Kidney glomerular epithelial cell (primary cell): ENCODE results near the gene THSD4.
"Not testable (repeated sequence)": the region's sequence is repeated elsewhere in the genome, so short reads cannot be mapped to it uniquely, and the experiment has no call there.

ENCODE experiments used
- DNase-seq: peaks from one replicate; lab custom pipeline; 2025; lab: John Stamatoyannopoulos, UW

Gene THSD4

DNA sequence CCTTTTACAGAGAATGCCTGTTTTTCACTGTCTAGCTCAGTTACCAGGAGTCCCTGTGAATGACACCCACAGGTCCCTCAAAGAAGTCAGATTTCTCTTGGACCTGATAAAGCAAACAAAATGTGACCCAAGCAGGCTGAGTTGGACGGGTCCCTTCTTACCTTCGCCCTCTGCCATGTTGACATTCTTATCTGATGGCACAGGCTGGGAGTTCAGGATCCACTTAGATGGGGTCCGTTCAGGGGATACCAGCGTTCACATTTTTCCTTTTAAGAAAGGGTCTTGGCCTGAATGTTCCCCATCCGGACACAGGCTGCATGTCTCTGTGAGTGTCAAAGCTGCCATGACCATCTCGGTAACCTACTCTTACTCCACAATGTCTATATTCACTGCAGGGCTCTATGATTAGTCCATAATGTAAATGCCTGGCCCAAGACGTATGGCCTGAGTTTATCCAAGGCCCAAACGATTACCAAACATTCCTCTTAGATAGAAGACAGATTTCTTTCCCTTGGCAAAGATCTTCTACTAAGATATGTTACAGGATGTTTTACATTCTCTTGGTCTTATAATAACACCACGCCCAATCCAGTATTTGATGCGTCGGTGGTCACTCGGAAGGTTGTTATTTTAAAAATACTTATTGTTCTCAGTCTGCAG lies 179.1 kb downstream of the THSD4 start:
- peak; percentile 81 for DNase-seq

- DNase-seq: peak; percentile 97
Measured at GRCh38 chr15:71294911-71295602, 179.8 kb downstream of the THSD4 start.

DNA sequence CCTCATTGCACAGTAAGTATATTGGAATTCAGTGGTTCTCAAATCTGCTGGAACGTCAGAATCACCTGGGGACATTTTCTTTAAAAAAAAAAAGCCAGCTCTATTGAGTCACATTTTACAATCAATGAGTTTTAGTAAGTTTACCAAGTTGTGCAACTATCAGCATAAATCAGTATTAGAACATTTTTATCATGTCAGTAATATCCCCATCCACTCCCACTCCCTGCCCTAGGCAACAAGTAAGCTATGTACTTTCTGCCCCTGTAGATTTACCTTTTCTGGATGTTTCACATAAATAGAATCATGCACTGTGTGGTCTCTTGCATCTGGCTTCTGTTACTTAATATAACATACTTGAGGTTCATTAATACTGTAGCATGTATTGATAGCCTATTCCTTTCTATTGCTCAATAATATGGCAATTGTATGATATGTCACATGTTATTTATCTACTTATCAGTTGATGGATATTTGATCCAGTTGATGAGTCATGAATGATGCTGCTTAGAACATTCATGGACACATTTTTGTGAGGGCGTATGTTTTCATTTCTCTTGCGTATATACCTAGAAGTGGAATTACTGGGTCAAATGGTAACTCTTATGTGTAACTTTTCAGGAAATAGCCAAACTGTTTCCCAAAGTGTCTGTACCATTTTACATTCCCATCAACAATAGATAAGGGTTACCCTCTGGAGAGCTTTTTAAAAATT lies 180.5 kb downstream of the THSD4 start:
- no peak for DNase-seq

- no peak for DNase-seq
Measured at GRCh38 chr15:71296315-71296679, 181.0 kb downstream of the THSD4 start.

DNA sequence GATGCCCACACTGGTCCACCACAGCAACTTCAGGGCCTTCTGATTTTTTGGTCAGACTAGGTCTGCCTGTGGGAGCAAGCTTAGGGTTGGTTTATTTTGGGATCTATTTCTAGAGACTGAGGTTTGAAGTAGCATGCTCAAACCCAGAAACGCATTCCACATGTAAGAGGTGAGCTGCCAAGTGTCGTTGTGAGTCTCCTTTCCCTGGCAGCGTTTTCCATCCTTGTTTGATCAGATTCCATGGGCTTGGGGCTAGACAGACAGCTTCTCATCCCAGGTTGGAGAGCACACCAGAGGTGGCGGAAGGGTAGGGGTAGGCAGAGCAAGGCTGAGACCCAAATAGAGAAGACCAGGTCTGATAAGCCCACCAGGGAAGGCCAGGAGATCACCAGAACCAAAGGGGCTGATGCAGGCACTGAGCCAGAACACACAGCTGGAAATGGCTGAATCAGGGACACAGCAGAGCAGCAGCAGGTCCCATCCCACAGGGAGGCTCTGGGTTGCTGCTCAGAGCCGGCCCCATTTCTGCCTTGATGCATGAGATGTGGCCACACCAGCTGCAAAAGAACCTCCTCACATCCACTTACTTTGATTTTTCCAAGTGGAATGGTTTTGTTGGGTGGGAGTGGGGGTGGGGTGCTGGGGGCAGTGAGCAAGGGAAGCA lies 186.8 kb downstream of the THSD4 start:
- DNase-seq: no peak

DNA sequence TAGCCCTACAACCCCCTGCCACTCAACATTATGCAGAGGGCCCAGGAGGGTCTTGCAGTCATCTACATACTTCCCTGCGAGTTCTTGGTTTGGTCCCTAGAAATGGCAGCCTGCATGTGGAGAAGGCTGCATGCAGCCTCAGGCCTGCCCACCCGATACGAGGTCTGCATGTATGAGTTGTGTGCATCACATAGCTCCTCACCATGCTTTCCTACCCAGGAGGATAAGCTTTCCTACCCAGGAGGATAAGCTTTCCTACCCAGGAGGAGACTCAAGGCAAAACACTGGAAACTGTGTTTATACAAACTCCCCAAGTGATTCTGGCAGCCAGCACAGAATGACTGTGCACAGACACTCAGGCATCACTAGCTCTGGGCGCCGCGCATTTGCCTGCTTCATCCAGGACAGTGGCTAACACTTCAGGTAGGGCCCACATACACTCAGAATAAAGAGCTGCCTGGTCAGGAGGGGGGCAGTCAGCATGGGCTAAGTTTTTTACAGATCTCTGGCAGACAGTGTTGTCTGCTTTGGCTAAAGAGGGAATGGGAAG lies 187.7 kb downstream of the THSD4 start:
- DNase-seq: no peak

DNA sequence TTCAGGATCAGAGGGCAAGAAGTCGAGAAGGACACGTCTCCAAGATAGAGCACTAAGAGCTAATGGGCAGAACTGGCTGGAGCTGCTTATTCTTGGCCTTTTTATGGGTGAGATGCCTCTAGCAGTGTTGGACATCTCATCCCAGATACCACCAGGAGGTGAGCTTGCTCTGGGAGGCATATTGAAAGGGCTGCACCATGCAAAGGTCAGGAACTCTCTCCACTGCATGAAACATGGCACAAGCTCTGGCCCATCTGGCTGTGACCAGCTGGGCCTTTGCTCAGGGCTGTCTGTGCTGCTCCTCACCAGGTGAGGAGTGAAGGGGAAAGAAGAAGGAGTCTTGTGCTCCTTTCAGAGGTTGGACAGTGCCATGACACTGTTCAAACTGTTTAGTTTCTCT lies 188.7 kb downstream of the THSD4 start:
- no peak for DNase-seq

DNA sequence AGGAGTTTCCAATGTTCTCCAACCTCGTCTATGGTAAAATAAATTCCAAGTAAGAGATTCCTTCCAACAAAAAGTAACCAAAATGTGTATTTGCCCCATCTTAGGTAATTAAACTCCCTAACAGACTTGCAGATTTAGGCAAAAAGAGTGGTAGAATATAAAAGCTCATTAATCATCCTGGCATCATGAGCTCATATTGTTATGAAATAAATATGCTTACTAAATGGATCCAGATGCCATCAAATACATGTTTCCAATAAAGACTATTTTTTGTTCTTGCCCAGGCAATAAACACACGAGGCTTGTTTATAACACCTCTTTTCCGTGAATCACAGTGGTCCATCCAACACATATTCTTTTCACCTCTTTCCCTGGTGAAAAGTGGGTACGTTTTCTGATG lies 189.4 kb downstream of the THSD4 start:
- DNase-seq: no peak

DNA sequence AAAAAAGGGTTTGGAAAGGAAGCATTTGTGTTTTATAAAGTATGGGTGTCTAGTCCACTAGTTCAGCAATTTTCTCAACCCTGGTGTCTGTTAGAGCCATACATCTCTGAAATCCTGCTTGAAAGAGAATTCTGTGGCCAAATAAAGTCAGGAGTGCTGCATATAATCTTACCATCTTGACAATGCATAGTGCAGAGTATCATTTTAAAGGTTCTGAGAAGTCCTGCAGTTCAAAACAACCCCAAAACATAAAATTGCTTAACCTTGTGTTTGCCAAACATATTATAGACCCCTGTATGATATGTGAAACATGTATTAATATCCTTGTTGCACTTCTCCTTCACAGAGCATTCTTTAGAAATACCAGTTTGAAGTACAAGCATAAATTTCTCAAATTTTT lies 191.3 kb downstream of the THSD4 start:
- DNase-seq: no peak

DNA sequence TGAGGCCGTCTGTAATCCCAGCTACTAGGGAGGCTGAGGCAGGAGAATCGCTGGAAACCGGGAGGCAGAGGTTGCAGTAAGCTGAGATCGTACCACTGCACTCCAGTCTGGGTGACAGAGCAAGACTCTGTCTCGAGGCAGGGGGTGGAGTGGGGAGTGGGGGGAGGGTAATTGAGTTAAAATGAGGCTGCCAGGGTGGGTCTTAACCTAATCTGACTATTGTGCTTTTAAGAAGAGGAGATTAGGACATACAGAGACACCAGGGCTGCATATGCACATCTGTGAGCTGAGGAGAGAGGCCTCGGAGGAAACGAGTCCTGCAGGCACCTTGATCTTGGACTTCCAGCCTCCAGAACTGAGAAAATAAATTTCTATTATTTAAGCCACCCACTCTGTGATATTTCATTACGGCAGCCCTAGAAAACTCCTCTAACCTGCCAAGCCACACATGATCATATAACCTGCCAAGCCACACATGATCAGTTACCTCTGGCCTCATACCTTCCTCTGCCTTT lies 197.0 kb downstream of the THSD4 start:
- DNase-seq: no peak

- DNase-seq: no peak
Measured at GRCh38 chr15:71312731-71313460, 197.6 kb downstream of the THSD4 start.

GRCh38 chr15:71313806-71314205 lies 198.5 kb downstream of the THSD4 start:
- peak; percentile 17 for DNase-seq

DNA sequence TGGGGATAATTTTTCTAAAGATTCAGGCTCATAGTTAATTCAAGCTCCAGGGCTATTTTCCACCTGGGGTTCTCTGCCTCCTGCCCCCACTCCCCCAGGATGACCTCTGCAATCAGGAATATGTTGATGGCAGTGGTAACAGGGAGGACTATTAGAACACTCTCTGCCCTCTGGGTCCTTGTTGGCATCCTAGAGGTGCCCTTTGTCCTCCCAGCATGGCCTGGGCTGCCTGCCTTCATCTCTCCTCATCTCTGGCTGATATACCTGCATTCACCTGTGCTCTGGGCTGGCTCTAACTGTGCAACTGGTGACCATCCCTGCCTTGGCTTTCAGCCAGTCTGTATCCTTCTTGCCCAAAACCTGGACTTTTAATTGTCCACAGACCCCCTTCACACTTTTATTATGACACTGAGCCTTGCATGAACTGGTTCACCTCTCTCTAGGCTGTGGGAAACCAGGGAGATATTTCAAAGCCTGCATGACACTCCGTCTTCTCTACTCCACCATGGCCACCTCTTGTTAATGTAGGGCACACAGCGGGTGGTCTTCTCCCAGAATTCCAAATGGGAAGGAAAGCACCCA lies 199.8 kb downstream of the THSD4 start:
- DNase-seq: no peak

- no peak for DNase-seq
Measured at GRCh38 chr15:71316911-71317310, 201.6 kb downstream of the THSD4 start.

DNA sequence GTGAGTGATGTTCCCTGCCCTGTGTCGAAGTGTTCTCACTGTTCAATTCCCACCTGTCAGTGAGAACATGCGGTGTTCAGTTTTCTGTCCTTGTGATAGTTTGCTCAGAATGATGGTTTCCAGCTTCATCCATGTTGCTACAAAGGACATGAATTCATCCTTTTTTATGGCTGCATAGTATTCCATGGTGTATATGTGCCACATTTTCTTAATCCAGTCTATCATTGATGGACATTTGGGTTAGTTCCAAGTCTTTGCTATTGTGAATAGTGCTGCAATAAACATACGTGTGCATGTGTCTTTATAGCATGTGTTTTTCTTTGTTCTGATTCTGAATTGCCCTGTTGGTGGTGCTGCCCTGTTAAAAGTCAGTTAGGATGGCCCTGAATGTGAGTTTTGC lies 204.2 kb downstream of the THSD4 start:
- not testable (repeated sequence) for DNase-seq

GRCh38 chr15:71319935-71320334 lies 204.7 kb downstream of the THSD4 start:
- DNase-seq: no peak

GRCh38 chr15:71323082-71323481 lies 207.8 kb downstream of the THSD4 start:
- DNase-seq: no peak

DNA sequence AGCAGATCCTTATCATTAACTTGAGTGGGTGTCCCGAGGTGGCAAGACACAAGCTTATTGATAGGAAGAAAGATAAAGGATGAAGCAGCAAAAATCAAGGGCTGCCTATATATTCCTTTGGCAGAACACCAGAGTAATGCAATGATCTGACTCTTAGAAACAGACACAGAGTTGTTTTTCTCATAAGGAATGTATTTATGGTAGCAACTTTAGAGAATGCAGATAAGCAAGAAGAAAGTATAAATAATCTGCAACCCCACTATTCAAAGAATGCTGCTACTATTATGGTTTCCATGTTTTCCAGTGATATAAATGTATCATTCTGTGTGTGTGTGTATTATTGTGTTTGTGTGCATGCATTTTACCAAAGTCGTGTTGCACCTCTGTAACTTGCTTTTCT lies 208.3 kb downstream of the THSD4 start:
- DNase-seq: no peak

GRCh38 chr15:71325481-71325880 lies 210.2 kb downstream of the THSD4 start:
- no peak for DNase-seq

DNA sequence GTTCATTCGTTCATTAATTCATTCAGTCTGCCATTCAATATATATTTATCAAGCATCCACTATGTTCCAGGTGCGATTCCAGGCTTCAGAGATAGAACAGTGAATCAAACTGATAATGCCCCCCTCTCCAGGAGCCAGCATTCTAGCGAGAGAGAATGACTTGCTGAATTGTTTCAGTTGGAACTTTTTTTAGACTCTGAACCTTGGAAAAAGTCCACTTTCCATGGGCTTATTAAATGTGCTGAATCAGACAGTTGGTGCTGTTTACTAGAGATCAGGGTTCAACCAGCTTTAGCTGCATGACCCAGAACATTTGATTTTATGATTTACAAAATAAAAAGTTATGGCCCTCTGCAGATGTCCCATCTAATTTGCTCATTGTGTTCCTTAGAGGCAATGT lies 213.2 kb downstream of the THSD4 start:
- no peak for DNase-seq

DNA sequence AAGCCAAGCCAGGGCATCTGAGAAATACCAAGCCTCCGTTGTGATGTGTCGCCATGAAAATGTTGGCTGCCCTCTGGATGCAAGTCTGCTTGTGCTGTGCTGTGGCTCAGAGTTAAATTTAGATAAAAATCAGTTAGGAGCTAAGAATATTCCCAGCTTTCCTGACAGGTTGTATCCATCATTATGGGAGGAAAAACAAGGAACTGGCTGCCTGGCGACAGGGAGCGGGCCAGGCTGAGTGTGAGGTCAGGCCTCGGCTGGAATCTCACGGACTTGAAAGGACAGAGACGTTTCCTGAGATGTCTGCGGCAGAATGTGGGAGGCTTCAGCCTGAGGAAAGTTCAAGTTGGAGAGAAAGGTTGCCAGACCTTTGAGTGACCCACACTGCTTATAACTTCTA lies 213.8 kb downstream of the THSD4 start:
- DNase-seq: no peak
